HepG2 (cell line): ENCODE measurements around the gene IPO8. TPM values are rescaled to one million over a fixed set of nuclear protein-coding genes. Genes with fewer than 3 reads are reported as not detected.

Source experiments
- ATAC-seq: fragments of 200-7000 bp; cut with Tn5 transposase; 3 replicates; pipeline ENCODE4 v1.9.1; 2020; ENCODE audit warnings: mild to moderate bottlenecking, moderate library complexity
- BruUV-seq: library from RNA; stranded (reverse); fragments of 400-500 nt; replicated peaks from 2 replicates; lab custom pipeline; 2021; lab: Mats Ljungman, UMichigan
- CTCF ChIA-PET: fragments of 300-600 bp; formaldehyde crosslinking; extraction: SDS; loops from one replicate; lab custom pipeline; 2021; ENCODE audit warnings: low total read pairs, inconsistent platforms, low intra/inter-chr PET ratio; lab: Yijun Ruan, JAX
- POLR2A ChIA-PET: fragments of 350-600 bp; sonication (Branson Sonifier 250); formaldehyde crosslinking; loops from one replicate; lab custom pipeline; 2020; ENCODE audit warnings: antibody characterized with exemption, inconsistent platforms; lab: Yijun Ruan, JAX
- DNase-seq: peaks from one replicate; pipeline ENCODE4 v3.0.0-alpha.2; 2015; ENCODE audit warnings: low spot score
- FAIRE-seq: peaks from 3 replicates; lab custom pipeline; 2011; peaks lifted over from hg19 to GRCh38; lab: Jason Lieb, UNC
- H2AFZ ChIP-seq: one replicate; pipeline ENCODE4 v1.6.1; 2011; ENCODE audit warnings: low read length, inconsistent platforms
- H3K27ac ChIP-seq: fragments of 300-600 bp; 3 replicates; pipeline ENCODE4 v1.8.0; 2011; ENCODE audit warnings: mixed run types, mild to moderate bottlenecking, mixed read lengths, low read length, inconsistent platforms; ENCODE audit not compliant: insufficient read depth; ENCODE audit errors: extremely low read length
- H3K27me3 ChIP-seq, 2 experiments: fragments of 200-600 bp in 1 of 2; 2 replicates in 1 of 2; 3 replicates in 1 of 2; pipeline versions ENCODE4 v1.6.0 to v1.8.0; 2011; ENCODE audit warnings: low read length in 2 of 2, mild to moderate bottlenecking in 2 of 2, moderate library complexity in 2 of 2, inconsistent platforms in 1 of 2; ENCODE audit not compliant: insufficient read depth in 2 of 2, control insufficient read depth in 1 of 2
- H3K36me3 ChIP-seq, 2 experiments: fragments of 200-600 bp in 1 of 2; replicated peaks in 1 of 2; 2 replicates in 1 of 2; 3 replicates in 1 of 2; pipeline versions ENCODE4 v1.5.1 to v1.8.0; 2011; ENCODE audit warnings: low read length in 2 of 2, inconsistent platforms in 1 of 2; ENCODE audit not compliant: insufficient read depth in 2 of 2, control insufficient read depth in 1 of 2
- H3K4me1 ChIP-seq: 2 replicates; pipeline ENCODE4 v1.5.1; 2012; ENCODE audit warnings: low read length, inconsistent platforms; ENCODE audit not compliant: insufficient read depth
- H3K4me2 ChIP-seq: 2 replicates; pipeline ENCODE4 v1.6.0; 2011; ENCODE audit warnings: low read depth, low read length, inconsistent platforms
- H3K4me3 ChIP-seq, 3 experiments: fragments of 200-600 bp in 1 of 3; sonication (generic), shearing (Covaris generic) in 1 of 3; replicated peaks in 1 of 3; 2 replicates each; pipeline ENCODE4 v1.5.1; 2011 to 2016; ENCODE audit warnings: low read length in 3 of 3, inconsistent platforms in 2 of 3, low read depth in 2 of 3, mild to moderate bottlenecking in 2 of 3, control low read depth in 1 of 3, mixed read lengths in 1 of 3; ENCODE audit not compliant: insufficient read depth in 1 of 3
- H3K79me2 ChIP-seq: one replicate; pipeline ENCODE4 v1.6.1; 2011; ENCODE audit warnings: low read length, inconsistent platforms; ENCODE audit not compliant: insufficient read depth
- H3K9ac ChIP-seq: 2 replicates; pipeline ENCODE4 v1.6.0; 2011; ENCODE audit warnings: mild to moderate bottlenecking, low read depth, low read length, inconsistent platforms; ENCODE audit not compliant: insufficient read depth
- H3K9me3 ChIP-seq: 2 replicates; pipeline ENCODE4 v1.5.1; 2012; ENCODE audit warnings: mild to moderate bottlenecking, low read length
- H4K20me1 ChIP-seq: 2 replicates; pipeline ENCODE4 v1.6.0; 2011; ENCODE audit warnings: inconsistent platforms, mild to moderate bottlenecking, low read length, moderate library complexity; ENCODE audit not compliant: insufficient read depth
- REXO4 ChIP-seq: sonication (generic); formaldehyde crosslinking; IDR thresholded peaks from 2 replicates; pipeline ENCODE4 v1.8.0; 2022; ENCODE audit warnings: missing genetic modification reagents, mild to moderate bottlenecking, borderline replicate concordance
- RXRA ChIP-seq: sonication (generic); formaldehyde crosslinking; IDR thresholded peaks from 2 replicates; pipeline ENCODE4 v1.5.1; 2020; ENCODE audit warnings: missing genetic modification reagents
- SMAD3 ChIP-seq: sonication (generic); formaldehyde crosslinking; IDR thresholded peaks from 2 replicates; pipeline ENCODE4 v1.4.0; 2020; ENCODE audit warnings: missing genetic modification reagents
- SNAI1 ChIP-seq: sonication (generic); formaldehyde crosslinking; IDR thresholded peaks from 2 replicates; pipeline ENCODE4 v1.5.0; 2020; ENCODE audit warnings: mild to moderate bottlenecking, missing genetic modification reagents, borderline replicate concordance
- TOE1 ChIP-seq: sonication (generic); formaldehyde crosslinking; IDR thresholded peaks from 2 replicates; pipeline ENCODE4 v1.4.0; 2020; ENCODE audit warnings: mild to moderate bottlenecking, missing genetic modification reagents
- TOPORS ChIP-seq: sonication (generic); formaldehyde crosslinking; IDR thresholded peaks from 2 replicates; pipeline ENCODE4 v1.8.0; 2023; ENCODE audit warnings: mild to moderate bottlenecking, missing genetic modification reagents
- ZBTB42 ChIP-seq: sonication (generic); formaldehyde crosslinking; IDR thresholded peaks from 2 replicates; pipeline ENCODE4 v1.5.0; 2020; ENCODE audit warnings: mild to moderate bottlenecking, missing genetic modification reagents
- ZKSCAN1 ChIP-seq: fragments of 150-350 bp; IDR thresholded peaks from 2 replicates; pipeline ENCODE4 v1.6.1; 2014; ENCODE audit warnings: low read length
- ZNF207 ChIP-seq: fragments of 450-650 bp; IDR thresholded peaks from 2 replicates; pipeline ENCODE4 v1.6.1; 2016; ENCODE audit warnings: antibody characterized with exemption, borderline replicate concordance
- ZNF460 ChIP-seq: sonication (generic); formaldehyde crosslinking; IDR thresholded peaks from 2 replicates; pipeline ENCODE4 v1.5.1; 2020; ENCODE audit warnings: missing genetic modification reagents, mild to moderate bottlenecking, borderline replicate concordance
- ZNF496 ChIP-seq: sonication (generic); formaldehyde crosslinking; IDR thresholded peaks from 2 replicates; pipeline ENCODE4 v1.8.1; 2023; ENCODE audit warnings: mild to moderate bottlenecking, moderate library complexity, missing genetic modification reagents; ENCODE audit not compliant: insufficient replicate concordance
- ZNF567 ChIP-seq: sonication (generic); formaldehyde crosslinking; IDR thresholded peaks from 2 replicates; pipeline ENCODE4 v1.8.1; 2023; ENCODE audit warnings: mild to moderate bottlenecking, missing genetic modification reagents, borderline replicate concordance
- ZNF629 ChIP-seq: sonication (generic); formaldehyde crosslinking; conservative IDR thresholded peaks from 2 replicates; pipeline ENCODE4 v1.5.0; 2020; ENCODE audit warnings: missing genetic modification reagents
- ZXDC ChIP-seq: sonication (generic); formaldehyde crosslinking; IDR thresholded peaks from 2 replicates; pipeline ENCODE4 v1.5.0; 2020; ENCODE audit warnings: mild to moderate bottlenecking, missing genetic modification reagents
- whole genome bisulfite sequencing: methylation state at CpG from one replicate; pipeline ENCODE4 v1.1.6; 2017; ENCODE audit warnings: low lambda C conversion rate; 5-methylcytosine and 5-hydroxymethylcytosine counted together
- in situ Hi-C: cut with HindIII; loops from 2 replicates; pipeline ENCODE4 v1.10.0; 2017; ENCODE audit warnings: low pct_unique_long_range_greater_than_20kb; ENCODE audit not compliant: extremely low pct_ligation_motif_present
- intact Hi-C: fragments of 100-400 bp; cut with micrococcal nuclease; formaldehyde crosslinking; loops from one replicate; pipeline ENCODE4 v1.10.0; 2022; ENCODE audit not compliant: unreplicated experiment
- polyA plus RNA-seq, 8 experiments: library from polyadenylated mRNA; depleted of rRNA in 3 of 8; stranded (reverse) in 7 of 8; unstranded in 1 of 8; fragments of >200 nt; fragmentation: Illumina TruSeq in 4 of 8; extraction: Trizol in 4 of 8; gene quantifications; 2 replicates each; pipeline versions ENCODE4 v1.2.1 to v1.2.3, GENCODE V29; 2011 to 2016; ENCODE audit warnings: low read depth in 4 of 8, missing spikeins in 1 of 8, mixed read lengths in 1 of 8; ENCODE audit not compliant: insufficient read depth in 1 of 8
- total RNA-seq, 5 experiments: library from RNA; depleted of rRNA; stranded (reverse); fragments of >200 nt; fragmentation: Illumina TruSeq; extraction: Trizol; gene quantifications; 2 replicates each; pipeline ENCODE4 v1.2.3, GENCODE V29; 2016; ENCODE audit warnings: low read depth in 1 of 5
- TF ChIP-seq, protein P1 (sequence below): sonication (generic); formaldehyde crosslinking; IDR thresholded peaks from 2 replicates; pipeline ENCODE4 v1.4.0; 2020; ENCODE audit warnings: mild to moderate bottlenecking, missing genetic modification reagents

IPO8 gene
- total and polyA plus RNA-seq, 2 of the 13 experiments (the other 11 are each of a cell fraction or from before 2014, with no cell fraction given), result 6.3 to 21.8 TPM

DNA sequence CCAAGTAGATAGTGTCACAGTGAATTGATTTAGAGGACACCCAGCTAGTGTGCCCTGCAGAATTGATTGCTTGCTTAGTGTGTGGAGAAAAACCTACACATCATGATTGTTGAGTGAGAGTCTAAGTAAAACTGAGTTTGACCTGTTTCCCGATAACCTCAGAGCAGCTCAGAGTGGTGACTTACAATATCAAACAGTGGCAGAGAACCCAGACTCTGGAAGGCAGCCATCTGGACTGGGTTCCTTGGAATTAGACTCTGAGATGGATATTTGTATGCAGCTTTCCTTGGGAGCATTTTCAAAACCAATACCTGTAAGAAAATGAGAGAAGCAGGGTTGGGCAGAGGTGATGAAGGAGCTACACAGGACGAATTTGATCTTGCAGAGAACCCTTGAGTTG is 109.8 kb downstream of the IPO8 start:
- H3K9ac ChIP-seq, result no peak overlapping the region
- no peaks in the 10 kb centered on the region for H3K9me3 ChIP-seq
- DNase-seq, result no peak
- no peaks in the 10 kb centered on the region for H3K36me3 ChIP-seq
- H3K4me3 ChIP-seq, result no peak overlapping the region
- no peaks in the 10 kb centered on the region for H4K20me1 ChIP-seq
- ChIA-PET POLR2A (no interaction called here), CTCF (no interaction called here)
- no peaks in the 10 kb centered on the region for H3K4me1 ChIP-seq
- TF ChIP-seq ZNF567 (CRISPR knock-in tag), result no peak
- TF ChIP-seq SNAI1, result no peak
- TF ChIP-seq, protein P1, sequence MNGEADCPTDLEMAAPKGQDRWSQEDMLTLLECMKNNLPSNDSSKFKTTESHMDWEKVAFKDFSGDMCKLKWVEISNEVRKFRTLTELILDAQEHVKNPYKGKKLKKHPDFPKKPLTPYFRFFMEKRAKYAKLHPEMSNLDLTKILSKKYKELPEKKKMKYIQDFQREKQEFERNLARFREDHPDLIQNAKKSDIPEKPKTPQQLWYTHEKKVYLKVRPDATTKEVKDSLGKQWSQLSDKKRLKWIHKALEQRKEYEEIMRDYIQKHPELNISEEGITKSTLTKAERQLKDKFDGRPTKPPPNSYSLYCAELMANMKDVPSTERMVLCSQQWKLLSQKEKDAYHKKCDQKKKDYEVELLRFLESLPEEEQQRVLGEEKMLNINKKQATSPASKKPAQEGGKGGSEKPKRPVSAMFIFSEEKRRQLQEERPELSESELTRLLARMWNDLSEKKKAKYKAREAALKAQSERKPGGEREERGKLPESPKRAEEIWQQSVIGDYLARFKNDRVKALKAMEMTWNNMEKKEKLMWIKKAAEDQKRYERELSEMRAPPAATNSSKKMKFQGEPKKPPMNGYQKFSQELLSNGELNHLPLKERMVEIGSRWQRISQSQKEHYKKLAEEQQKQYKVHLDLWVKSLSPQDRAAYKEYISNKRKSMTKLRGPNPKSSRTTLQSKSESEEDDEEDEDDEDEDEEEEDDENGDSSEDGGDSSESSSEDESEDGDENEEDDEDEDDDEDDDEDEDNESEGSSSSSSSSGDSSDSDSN (CRISPR knock-in tag), result no peak
- no peak for TF ChIP-seq ZNF496 (CRISPR knock-in tag)
- TF ChIP-seq TOE1 (CRISPR knock-in tag), result no peak
- no TSS peak for BruUV-seq
- no peak for FAIRE-seq
- 31% methylated on average over 2 of the region's 2 CpGs for WGBS
- H3K79me2 ChIP-seq, result no peaks in the 10 kb centered on the region
- no peak overlapping the region for H3K27ac ChIP-seq
- no peak overlapping the region for H3K4me2 ChIP-seq
- intact Hi-C loops, result no loop called here
- H2AFZ ChIP-seq, result no peak overlapping the region
- no peak for ATAC-seq
- in situ Hi-C loops, result no loop called here
- H3K27me3 ChIP-seq, result no peaks in the 10 kb centered on the region

DNA sequence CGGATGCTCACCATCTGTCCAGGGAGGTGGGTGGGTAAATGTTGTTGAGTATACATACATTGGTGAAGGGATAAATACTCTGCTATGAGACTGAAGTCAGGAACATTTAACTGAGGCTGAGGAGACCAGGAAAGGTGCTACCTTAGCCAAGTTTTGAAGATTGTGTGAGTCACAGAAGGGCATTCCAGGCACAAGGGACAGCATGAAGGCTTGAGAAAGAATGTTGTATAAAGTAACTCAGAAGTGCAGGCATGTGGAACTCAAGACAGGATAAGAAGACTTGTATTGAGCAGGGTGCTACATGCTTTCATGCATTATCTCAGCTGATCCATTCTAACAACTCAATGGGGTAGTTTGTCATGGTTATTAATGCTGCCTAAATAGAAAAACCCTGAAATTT is 112.7 kb downstream of the IPO8 start:
- Histone ChIP-seq H3K36me3 (no peaks in the 10 kb centered on the region), H3K4me2 (no peak overlapping the region), H3K27ac (no peak overlapping the region), H3K4me1 (no peaks in the 10 kb centered on the region), H4K20me1 (no peaks in the 10 kb centered on the region), H3K4me3 (no peak overlapping the region), H3K9me3 (no peaks in the 10 kb centered on the region), H2AFZ (no peak overlapping the region), H3K9ac (no peak overlapping the region), H3K79me2 (no peaks in the 10 kb centered on the region), H3K27me3 (no peaks in the 10 kb centered on the region)
- ATAC-seq, result no peak
- TF ChIP-seq TOPORS (CRISPR knock-in tag) (no peak), ZKSCAN1 (no peak), ZNF629 (CRISPR knock-in tag) (no peak), SMAD3 (CRISPR knock-in tag) (no peak), ZXDC (no peak), ZNF460 (CRISPR knock-in tag) (no peak), RXRA (CRISPR knock-in tag) (no peak), REXO4 (CRISPR knock-in tag) (no peak), ZNF567 (CRISPR knock-in tag) (no peak), ZBTB42 (CRISPR knock-in tag) (no peak), ZNF207 (no peak)
- ChIA-PET CTCF (no interaction called here), POLR2A (no interaction called here)
- no peak for FAIRE-seq
- no peak for DNase-seq
- WGBS, result 100% methylated on average over 1 of the region's 1 CpG
- intact Hi-C loops (no loop called here), in situ Hi-C loops (no loop called here)
- BruUV-seq, result no TSS peak
